ENCODE data around the gene HNRNPC.
A peak's percentile ranks its signal among the peaks of the same experiment; 100 is the strongest.
"Not testable (repeated sequence)": the region's sequence is repeated elsewhere in the genome, so short reads cannot be mapped to it uniquely, and the experiment has no call there.

Gene HNRNPC

GRCh38 chr14:21268617-21269251 lies 508 bp downstream of the HNRNPC start:
- DNase-seq = peak in 1 of 2 experiments; percentile 48

DNA sequence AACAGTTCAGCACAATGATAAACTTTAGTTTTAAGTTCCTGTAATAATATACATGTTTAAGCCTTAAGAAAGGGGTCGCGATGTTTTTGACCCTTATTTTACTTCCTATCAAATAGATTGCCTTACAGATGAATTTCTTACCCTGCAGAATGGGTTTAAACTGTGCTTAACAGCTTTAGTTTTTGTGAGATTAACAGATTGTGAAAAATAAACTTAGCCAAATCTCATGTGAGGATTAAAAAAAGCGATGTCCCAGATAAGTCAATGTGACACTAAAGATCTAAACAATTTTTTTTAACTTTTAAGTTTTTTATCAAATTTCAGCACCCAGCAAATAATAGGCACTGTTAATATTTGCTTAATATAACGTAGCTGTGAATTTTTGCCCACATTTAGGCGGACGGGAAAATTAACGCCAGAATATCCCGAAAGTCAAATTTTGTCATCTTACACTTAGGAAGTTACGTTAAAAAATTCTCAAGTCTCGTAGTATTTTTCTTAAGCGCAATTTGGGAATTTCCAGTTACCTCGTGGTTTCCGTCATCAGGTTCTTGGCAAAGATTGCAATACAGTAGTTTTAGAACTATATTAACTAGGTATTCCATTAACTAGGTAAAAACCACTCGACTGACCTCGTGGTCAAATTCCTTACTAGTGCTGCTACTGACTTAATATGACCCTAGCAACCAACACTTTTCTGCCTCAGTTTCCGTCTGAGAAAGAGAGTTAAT lies 1.2 kb downstream of the HNRNPC start:
- DNase-seq = no peak

DNA sequence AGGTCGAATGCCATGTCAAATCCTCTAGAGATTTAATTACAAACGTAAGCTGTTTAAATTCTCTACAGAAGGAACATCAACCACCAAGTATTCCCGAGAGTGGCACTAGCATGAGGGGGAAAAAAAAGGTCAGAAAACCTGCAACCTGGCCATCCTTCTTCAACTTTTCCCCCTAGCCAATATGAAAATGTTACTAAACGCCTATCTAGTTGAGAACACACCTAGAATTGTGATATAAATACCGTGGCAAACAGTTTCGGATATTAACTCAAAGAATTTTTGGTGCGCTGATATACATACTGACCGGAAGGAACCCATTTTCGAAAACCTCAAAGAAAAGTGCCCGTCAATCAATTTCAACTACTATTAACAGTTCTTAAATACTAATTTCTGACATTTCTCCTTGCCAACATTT lies 1.8 kb downstream of the HNRNPC start:
- no peak for DNase-seq

DNA sequence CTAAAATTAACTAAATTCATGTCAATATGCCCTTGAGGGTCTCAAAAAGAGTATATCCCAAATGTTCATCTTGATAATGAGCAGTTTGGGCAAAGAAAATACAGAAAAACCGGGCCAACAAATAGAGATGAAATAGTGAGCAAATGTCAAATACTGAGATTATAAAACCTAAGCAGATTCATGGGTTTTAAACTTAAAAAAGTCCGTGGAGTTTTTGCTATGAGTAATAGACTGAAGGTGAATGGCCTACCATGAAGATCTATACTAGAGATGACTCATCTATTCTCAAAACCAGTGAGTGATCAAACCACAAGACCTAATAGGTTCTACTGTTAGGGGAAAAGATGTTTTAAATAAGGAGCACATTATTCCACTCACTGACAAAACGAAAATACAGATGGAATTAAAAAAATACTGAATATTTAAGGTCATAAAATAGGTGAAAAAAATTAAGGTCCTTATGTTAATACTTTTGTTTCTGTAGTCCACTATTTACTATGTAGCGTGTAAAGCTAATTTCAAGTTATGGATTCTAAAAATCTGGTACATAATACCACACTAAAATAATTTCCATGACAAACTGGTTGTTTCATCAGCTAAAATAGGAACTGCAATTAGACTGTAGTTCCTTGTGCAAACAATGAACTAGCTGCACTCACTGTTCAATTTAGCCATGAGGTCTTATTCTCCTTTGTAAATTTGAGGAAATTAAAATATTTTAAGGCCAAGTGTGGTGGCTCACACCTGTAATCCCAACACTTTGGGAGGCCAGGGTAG lies 5.0 kb downstream of the HNRNPC start:
- no peak for DNase-seq

DNA sequence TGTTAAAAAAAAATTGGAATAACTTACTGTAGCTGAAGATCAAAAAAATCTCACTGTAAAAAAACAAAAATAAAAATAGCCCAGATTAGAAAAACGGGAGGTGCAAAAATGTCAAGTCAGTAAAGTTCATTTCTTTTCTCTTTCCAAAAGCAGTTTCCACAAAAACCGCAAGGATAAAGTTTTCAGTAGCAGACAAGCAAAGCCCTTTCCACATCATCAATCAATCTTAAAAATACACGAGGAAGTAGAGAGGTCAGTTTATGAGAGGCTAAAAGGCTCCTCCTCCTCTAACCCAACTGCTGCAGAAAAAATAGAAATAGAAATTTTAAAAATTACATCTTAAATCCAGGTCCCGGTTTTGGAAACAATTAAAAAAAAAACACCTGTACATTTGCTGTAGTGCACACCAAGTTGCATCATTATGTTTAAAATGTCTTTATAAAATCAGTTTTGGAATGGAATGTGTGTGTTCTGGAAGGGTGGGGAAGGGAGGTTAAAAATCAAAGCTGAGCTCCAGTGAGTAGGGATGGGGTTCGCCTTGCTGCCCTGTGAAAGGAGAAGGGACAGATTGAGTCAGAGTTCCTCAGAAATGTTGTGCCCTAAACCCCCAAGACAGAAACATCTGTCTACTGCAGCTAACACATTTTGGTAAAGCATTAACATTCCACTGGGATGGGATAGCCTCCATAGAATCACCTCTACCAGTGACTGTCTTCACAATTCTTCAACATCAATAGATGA lies 5.8 kb downstream of the HNRNPC start:
- no peak for DNase-seq

- no peak for DNase-seq
Observed at GRCh38 chr14:21262410-21262809, 6.8 kb downstream of the HNRNPC start.

DNA sequence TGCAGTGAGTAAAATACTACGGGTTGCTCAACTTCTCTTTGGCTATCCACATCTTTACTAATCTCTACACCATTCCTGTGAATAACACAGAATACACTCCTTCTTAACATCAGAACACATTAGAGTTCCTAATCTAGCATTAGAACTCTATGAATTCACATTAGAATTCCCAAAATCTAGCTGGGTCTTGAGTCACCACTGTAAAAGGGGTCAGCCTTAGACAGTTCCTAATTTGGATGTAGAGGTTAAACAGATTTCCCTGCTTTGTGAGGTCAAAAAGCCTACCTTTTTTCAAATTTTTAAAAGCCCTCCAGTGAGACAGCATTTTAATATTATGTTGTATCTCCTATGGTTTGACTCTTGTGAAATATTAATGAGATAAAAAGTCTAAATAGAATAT lies 7.4 kb downstream of the HNRNPC start:
- DNase-seq = no peak

GRCh38 chr14:21258889-21259787 lies 10.1 kb downstream of the HNRNPC start:
- DNase-seq = no peak

DNA sequence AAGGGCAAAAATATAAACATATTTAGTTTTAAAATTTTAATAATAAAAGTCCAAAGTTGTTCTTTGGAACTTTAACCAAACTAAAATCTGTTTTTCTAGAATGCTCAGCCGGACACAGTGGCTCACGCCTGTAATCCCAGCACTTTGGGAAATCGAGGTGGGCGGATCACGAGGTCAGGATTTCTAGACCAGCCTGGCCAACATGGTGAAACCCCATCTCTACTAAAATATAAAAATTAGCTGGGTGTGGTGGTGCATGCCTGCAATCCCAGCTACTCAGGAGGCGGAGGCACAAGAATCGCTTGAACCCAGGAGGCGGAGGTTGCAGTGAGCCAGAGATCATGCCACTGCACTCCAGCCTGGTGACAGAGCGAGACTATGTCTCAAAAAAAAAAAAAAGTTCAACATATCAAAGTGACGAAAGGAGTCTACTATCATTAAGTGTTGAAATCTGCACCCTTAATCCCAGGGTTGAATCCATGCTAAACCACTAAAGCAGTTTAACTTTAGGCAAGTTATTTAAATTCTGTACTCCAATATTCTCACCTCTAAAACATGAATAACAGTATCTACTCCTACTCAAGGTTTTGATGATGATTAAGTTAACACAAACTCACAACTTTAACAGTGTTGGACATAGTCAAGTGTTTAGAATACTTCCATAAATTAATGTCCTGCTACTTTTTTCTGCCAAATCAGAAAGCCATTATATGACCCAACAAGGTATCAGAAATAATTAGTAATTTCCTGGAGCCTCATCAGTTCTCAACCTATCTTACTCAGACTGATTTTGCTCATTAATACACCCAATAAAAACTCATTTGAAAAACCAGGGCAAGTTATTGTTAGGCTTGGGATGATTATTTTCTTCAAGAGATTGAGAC lies 11.0 kb downstream of the HNRNPC start:
- no peak for DNase-seq

DNA sequence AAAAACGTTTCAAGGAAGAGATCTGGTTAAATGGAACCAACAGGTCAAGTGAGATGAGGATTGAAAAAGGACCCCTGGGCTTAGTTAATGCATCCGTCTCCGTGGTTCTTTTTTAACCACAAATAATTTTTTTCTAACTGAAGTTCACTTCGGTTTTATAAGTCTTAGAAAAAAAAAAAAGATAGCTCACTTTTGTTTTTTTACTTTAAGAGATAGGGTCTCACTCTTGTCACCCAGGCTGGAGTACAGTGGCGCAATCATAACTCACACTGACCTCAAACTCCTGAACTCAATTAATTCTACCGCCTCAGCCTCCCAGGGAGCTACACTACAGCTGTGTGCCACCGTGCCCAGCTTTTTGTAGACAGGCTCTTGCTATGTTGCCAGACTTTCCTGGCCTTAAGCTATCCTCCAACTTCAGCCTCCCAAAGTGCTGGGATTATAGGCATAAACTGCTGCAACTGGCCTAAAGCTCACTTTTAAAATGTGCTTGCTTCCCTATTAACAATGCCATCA lies 11.8 kb downstream of the HNRNPC start:
- no peak for DNase-seq

DNA sequence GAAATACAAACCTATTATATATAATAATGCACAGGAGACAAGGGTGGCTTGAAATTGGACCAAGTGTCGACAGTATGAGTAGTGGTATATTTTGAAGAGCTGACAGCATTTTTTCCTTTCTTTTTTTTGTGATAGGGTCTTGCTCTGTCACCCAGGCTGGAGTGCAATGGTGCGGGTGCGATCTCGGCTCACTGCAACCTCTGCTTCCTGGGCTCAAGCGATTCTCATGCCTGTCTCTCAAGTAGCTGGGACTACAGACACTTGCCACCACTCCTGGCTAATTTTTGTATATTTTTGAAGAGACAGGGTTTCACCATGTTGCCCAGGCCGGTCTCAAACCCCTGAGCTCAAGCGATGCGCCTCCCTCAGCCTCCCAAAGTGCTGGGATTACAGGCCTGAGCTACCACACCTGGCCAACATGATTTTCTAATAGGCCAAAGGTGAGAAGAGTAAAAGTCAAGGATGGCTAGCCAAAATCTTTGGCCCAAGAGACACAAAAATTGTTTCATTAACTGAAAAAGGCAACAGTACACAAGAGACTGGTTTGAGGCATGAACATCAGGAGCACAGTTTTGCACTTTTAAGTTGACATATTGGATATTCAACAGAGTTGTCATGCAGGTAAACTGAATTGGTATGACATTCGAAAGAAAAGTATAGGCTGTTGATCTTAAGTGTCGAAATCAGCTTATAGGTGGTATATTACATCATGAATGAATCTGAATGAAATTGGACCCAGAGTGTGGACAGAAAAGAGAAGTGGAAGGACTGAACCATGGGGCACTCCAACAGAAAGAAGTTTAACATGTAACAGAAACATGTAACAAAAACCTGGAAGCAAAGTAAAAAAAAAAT lies 12.5 kb downstream of the HNRNPC start:
- no peak for DNase-seq

DNA sequence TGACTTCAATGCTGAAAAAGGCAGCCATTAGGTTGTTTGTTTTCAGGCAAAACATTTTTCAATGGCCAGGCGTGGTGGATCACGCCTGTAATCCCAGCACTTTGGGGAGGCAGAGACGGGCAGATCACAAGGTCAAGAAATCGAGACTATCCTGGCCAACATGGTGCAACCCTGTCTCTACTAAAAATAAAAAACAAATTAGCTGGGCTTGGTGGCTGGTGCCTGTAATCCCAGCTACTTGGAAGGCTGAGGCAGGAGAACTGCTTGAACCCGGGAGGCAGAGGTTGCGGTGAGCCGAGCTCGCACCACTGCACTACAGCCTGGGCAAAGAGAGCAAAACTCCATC lies 13.2 kb downstream of the HNRNPC start:
- not testable (repeated sequence) for DNase-seq

DNA sequence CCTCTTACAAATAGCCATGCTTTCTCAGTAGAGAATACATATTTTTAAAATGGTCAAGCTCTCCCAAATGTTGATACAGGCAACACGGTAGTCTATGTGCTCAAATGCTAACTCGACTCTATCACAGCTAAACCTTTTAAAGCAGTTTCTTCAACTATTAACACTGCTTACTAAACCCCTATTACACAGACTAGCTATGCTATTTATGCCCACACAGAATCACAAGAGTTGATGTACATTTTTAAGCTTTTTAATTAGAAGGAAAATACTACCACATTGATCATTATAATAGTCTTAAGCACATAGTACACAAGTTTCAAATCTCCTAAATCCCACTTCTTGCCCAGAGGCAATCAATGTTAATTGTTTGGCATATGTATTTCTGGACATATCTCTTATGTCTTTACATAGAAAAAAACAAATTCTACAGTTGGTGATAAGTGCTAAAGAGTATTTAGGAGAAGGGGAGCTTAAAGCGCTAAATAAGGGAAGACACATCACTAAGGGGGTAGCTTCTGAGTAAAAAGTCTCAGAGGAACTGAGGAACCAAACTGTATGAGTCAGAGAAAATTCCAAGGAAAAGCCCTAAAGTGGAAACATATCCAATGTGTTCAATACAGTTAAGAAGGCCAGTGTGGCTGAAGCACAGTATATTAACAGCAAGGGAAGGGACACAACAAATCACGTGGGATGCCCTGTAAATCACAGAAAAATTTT lies 13.7 kb downstream of the HNRNPC start:
- no peak for DNase-seq

- no peak for DNase-seq
Observed at GRCh38 chr14:21252149-21252548, 17.1 kb downstream of the HNRNPC start.

- DNase-seq = no peak
Observed at GRCh38 chr14:21251215-21251614, 18.0 kb downstream of the HNRNPC start.

DNA sequence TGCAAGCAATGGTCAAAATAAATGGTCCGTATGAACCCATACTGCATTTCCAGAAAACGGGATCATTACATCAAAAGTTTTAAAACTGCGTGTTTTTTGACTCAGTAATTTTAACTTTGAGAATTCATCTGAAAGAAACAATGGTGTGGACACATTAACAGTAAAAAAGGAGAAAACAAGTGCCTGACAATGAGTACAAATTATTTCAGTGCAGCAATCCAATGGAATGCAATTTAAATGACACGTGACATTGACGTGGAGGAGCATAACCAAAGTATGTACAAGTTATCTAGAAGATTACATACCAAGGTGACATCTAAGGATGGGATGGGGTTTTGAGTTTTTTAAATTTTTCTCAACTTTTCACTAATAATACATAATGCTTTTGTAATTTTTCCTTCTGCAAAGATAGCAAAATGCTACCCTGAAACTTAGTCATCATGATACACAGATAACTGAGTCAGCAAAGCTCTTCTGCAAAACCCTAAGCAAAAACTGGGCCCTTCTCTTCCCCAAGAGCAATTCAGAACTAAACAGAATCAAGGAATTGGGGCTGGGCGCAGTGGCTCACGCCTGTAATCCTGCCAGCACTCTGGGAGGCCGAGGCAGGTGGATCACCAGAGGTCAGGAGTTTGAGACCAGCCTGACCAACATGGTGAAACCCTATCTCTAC lies 20.4 kb downstream of the HNRNPC start:
- DNase-seq = no peak

DNA sequence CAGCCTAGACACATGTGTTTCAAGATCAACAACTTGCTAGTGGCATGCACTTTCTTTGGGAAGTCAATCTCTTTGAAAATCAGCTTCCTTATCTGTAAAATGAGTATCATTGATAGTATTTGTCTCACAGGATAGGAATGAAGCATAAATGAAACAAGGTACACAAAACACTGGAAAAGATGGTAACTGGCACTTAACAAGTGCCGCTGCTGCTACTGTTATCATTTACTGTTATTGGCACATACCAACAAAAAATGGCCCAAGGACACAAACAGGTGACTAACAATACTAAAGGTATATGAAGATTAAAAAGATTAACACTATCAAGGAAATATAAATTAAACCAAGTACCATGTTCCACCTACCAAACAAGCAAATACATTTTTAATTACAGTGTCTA lies 20.9 kb downstream of the HNRNPC start:
- no peak for DNase-seq

DNA sequence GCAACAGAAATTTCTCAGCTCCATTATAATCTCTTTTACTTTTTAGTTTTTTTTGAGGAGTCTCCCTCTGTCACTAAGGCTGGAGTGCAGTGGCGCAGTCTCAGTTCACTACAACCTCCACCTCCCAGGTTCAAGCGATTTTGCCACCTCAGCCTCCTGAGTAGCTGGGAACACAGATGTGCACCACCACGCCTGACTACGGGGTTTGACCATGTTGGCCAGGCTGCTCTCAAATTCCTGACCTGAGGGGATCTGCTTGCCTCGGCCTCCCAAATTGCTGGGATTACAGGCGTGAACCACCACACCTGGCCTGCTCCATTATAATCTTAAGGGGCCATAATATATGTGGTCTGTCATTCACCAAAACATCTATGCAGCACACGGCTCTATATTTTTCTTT lies 23.4 kb downstream of the HNRNPC start:
- no peak for DNase-seq

DNA sequence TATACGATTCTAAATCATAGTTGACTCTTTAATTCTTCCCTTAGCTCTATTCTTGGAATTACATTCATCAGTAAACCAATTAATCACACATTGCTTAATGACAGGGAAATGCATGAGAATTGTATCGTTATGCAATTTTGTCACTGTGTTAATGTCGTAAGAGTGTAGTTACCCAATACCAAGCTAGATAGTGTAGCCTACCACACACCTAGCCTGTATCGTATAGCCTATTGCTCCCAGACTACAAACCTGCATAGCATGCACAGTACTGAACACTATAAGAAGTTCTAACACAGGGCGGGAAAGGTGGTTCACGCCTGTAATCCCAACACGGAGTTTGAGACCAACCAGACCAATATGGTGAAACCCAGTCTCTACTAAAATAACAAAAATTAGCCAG lies 24.7 kb downstream of the HNRNPC start:
- no peak for DNase-seq
